HG03066 (cell line): Measurements from ENCODE around the gene GAREM2.
"Not testable (repeated sequence)": the region's sequence is repeated elsewhere in the genome, so short reads cannot be mapped to it uniquely, and the experiment has no call there.

Experiments
- ATAC-seq: cut with Tn5 transposase; IDR thresholded peaks from one replicate; pipeline ENCODE4 v1.9.1; 2021; ENCODE audit warnings: low read depth; ENCODE audit not compliant: unreplicated experiment

GAREM2 gene

DNA sequence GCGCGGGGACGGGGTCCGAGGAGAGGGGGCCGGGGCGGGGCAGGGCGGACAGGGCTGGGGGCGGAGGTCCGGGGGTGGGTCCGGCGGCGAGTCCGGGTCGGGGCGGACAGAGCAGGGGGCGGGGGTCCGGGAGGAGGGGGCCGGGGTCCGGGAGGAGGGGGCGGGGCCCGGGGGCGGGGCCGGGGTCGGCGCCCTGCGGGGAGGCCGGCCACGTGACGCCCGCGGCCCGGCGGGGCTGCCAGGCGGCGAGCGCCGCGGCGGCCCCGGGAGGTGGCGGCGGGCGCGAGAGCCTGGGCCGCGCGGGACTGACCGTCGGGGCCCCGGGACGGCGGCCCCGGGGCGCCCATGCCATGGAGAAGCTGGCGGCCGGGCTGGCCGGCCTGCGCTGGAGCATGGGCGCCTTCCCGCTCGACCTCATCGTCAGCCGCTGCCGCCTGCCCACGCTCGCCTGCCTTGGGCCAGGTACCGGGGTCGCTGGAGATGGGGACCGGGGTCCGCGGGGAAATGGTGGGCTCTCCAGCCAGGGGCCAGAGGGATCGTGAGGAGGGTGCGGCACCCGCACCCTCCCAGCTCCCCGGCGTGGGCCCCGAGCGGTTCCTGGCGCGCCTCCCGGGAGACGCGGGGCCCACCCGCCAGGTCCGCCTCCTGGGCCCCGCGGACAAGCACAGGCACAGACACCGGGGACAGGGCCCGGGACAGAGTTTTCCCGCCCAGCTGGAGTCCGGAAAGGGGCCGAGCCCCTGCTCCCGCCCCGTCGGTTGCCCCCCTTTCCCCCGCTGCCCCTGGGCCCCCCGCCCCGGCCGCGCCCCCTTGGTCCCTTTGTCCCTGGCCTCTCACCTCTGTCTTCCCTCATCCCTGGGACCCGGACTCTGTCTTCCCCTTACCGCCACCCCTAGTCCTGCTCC is at the start of gene GAREM2:
Gene GAREM2 (plus strand): TSS at position 218 of the 905 bp plus-strand sequence. CDS start 133 bp downstream, at position 351.
- no peak for ATAC-seq

DNA sequence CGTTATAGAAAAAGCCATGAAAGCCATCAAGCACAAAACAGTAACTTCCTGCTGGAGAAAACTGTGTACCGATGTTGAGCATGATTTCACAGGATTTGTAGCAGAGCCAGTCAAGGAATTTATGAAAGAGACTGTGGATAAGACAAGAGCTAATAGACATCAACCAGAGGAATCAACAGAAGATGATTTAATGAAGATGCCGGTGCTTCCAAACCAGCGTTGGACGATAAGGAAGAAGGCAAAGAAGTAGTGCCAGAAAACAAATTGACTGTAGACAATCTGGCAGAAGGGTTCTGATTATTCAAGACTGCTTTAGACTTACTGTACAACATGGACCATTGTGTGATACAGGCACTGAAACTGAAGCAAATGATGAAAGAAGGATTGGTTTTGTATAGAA is 49.5 kb upstream of the GAREM2 start:
- no peak for ATAC-seq

DNA sequence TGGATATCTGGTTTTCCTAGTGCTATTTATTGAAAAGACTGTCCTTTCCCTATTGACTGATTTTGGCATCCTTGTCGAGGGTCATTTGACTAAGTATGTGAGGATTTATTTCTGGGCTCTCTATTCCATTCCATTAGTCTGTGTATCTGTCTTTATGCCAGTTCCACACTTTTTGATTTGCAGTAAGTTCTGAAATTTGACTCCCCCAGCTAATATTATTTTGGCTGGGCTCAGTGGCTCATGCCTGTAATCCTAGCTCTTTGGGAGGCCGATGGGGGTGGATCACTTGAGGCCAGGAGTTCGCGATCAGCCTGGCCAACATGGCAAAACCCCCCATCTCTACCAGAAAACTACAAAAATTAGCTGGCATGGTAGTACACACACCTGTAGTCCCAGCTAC is 46.8 kb upstream of the GAREM2 start:
- ATAC-seq: no peak

DNA sequence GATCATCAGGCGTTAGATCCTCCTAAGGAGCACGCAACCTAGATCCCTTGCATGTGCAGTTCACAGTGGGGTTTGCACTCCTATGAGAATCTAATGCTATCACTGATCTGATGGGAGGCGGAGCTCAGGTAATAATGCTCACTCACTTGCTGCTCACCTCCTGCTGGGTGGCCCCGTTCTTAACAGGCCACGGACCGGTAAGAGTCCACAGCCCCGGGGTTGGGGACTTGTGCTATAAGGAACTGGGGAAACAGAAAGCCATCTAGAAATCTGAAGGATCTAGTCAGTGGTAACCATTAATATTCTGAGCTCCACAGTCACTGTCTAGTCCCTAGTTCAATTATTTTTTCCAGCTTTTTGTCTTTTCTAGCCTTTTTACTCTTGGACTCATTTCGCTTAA is 44.7 kb upstream of the GAREM2 start:
- ATAC-seq: no peak

DNA sequence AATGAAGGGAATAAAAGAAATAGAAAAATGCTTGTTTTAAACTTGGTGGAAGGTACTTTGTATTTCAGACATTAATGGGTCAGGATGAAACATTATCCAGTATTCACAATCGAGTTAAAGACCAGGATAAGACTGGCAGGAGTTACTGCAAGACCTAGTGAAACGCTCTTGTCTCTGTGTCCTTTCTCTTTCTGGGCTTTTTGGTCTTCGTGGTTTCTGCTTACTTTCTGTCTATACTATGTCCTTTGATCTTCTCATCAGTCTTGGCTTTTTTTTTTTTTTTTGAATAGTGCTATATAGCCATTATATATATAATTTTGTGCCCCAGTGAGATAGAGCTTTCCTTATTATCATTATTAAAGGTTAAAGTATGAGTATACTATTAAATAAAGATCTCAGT is 42.1 kb upstream of the GAREM2 start:
- ATAC-seq: no peak

DNA sequence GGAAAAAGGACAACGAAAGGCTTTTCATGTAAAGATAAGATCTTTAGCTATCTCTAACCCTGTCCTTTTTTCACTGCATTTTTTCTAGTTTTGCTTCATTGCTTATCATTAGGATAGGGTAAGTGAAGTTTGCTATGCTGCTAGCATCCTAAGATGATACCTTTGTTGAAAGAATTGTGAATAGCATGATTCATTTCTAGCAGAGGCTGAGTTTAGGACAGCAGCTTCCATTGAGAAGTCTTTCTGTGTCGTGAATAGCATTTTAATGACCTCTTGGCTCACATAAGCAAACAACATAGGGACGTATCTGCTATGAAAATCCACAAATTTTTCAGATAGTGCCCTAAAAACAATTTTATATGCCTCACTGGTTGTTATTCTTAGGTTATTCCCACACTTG is 36.4 kb upstream of the GAREM2 start:
- no peak for ATAC-seq

DNA sequence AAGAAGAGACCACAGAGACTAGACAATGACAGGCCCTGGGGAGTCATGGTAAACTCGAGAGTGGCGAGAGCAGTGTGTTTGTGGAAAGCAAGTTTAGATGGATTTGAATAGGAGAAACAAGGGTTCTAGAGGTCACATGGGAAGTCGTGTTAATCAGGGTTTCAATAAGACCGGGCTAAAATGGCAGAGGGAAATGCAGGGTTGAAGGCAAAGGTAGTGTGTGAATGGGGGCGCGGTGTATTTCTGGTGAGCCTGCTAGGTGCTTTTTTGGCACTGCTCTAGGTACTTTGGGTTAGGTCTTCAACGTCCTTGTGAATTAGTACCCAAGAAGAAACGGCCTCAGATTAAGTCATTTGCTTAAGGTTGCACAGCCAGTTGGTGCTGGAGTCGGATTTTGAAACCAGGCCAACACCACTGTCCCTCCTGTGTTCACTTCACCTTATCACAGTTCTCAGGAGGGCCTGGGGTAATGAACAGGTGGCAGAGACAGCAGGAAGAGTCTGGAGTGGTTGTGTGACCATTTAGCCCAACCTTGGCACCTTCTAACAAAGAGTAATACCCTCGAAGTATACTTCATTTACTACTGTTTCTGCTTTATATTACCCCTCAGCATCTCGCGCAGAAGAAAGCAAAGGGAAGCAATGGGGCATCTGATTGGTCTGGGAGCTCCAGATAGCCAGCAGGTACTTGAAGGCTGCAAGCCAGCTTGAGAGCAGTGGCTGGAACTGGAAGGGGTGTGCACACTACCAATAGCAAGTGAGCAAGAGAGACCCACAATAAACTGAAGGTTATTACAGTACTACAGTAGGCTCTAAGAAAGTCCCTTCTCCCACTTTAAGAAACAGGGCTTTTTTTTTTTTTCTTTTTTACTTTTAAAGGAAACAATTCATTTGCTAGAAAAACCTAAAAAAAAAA is 33.4 kb upstream of the GAREM2 start:
- no peak for ATAC-seq

DNA sequence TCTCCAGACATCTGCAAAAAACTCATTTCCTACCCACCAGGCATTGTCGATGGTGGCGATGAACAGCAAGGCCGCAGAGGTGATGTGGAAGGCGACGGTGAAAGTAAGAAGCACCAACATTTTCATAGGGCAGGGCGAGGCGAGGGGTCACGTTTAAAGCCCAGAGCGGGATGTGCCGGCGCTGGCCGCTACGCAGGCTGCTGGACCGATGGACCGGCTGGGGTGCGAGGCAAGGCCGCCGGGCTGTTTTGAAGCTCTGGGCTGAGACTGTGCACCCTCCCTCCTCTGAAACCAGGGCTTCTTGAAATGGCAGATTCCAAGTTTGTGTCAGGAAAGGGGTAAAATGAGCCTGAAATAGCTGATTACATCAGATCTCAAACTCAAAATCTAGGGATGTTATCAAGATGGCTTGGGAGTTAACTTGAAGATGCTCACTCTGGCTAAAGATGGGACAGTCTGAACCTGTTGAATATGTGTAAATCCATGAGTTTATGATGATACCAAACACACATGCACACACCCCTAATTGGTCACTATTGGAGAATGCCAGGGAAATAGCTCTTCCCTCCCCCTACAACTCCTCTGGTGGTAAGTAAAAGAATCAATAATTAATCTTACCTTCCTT is 31.6 kb upstream of the GAREM2 start:
- no peak for ATAC-seq

DNA sequence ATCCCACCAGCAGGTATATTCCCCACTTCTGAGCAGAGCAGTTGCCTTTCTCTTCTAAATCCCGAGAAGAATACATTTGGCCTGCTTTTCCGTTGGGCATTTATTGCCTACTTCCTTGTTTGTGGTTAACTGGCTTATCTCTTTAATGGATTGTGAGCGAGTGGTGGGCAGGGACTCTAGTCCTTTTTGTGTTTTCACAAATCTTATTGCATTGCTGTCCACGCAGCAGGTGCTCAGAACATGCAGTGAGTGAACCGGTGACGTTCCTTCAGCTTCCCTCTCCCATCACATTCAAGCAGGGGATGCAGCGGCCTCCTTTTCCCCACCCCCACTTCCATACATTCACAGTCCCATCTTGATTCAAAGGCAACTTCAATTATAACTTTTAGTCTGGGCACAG is 28.9 kb upstream of the GAREM2 start:
- no peak for ATAC-seq

DNA sequence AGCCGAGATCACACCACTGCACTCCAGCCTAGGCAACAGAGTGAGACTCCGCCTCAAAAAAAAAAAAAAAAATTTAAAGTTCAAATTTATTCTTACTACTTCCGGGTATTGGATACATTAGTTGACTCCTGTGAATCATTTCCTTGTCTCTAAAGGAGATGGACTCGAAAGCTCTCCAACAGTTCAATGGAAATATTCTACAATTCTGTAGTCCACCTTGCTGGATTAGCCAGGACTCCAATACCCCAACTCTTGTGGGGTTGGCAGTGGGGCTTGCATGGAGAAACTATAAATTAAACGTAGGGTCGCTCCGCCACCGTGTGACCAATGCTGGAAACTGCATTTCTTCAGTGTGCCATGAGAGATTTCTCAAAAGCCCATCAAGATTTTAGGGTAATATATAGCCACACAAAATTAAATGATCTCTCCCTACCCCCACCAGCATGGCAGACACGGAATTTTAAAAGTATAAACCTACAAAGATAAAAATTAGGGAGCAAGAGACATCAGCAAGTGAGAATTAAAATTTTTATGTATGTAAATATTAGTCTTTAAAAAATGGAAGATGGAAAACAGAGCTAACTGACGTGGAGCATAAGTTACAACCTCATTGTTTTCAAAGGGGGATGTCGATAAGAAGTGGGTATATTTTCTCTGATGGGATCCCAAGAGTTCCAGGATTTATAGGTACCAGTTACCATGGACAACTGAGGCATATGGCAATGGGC is 27.8 kb upstream of the GAREM2 start:
- ATAC-seq: no peak

DNA sequence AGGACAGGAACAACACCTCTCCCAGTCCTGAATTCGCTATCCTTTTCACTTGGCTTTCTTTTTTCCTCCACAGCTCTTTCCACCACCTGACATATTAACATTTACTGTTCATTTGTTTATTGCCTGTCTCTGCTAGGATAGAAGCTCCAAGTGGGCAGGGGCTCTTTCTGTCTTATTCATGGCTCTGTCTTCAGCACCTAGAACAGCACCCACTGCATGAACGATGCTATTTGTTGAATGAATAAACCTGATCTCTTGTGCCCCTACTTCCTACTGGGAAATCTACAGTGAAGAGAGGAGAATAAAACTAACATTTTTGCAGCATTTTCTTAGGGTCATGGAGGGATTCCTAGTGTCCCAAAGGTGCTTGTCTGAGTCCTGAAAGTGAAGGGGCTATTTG is 24.4 kb upstream of the GAREM2 start:
- ATAC-seq: no peak

DNA sequence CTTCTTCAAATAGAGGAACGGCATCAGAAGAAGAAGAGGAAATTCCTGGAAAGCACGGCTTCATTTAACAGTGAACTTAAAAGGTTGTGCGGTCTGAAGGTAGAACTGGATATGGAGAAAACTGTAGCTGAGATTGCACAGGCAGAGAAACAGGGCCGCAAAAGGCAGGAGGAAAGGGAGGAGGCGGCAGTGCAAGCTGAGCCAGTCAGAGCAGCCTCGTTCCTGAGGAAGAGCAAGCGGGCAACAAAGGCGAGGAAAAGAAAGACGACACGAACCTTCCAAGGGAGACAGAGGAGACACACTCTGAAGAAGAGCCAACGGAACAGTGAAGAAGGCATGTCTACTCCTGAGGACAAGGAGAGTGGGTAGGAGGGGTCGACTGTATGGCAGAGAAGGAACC is 22.6 kb upstream of the GAREM2 start:
- ATAC-seq: no peak

DNA sequence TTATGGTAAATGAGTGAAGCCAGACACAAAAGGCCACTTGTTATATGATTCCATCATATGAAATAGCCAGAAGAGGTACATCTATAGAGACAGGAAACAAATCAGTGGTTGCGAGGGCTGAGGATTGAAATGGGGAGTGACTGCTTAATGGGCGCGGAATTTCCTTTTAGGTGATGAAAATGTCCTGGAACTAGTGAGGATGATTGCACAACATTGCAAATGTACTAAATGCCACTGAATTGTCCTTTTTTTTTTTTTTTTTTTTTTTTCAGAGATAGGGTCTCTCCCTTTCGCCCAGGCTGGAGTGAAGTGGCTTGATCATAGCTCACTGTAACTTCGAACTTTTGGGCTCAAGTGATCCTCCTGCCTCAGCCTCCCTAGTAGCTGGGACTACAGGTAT is 15.3 kb upstream of the GAREM2 start:
- no peak for ATAC-seq

DNA sequence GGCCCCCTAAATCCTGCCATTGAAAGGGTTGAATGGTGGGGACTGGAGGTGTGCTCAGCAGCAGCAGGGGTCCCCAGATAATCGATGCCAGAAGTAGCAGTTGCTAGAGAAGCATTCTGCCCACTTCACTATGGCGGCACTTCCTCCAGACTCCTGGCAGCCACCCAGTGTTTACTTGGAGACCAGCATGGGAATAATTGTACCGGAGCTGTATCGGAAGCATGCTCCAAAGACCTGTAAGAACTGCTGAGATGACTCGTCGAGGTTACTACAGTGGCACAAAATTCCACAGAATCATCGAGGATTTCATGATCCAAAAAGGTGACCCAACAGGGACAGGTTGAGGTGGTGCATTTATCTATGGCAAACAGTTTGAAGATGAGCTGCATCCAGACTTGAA is 11.0 kb upstream of the GAREM2 start:
- no peak for ATAC-seq

DNA sequence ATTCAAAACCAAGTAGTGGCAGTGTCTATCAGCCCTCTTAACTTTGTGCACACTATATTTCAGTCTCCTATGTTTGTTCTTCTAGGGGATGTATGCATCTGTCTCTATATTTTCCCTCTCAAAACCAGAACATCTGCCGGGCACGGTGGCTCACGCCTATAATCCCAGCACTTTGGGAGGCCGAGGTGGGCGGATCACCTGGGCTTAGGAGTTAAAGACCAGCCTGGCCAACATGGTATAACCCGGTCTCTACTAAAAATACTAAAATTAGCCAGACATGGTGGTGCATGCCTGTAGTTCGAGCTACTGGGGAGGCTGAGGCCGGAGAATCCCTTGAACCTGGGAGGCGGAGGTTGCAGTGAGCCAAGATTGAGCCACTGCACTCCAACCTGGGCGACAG is 9.9 kb upstream of the GAREM2 start:
- no peak for ATAC-seq

DNA sequence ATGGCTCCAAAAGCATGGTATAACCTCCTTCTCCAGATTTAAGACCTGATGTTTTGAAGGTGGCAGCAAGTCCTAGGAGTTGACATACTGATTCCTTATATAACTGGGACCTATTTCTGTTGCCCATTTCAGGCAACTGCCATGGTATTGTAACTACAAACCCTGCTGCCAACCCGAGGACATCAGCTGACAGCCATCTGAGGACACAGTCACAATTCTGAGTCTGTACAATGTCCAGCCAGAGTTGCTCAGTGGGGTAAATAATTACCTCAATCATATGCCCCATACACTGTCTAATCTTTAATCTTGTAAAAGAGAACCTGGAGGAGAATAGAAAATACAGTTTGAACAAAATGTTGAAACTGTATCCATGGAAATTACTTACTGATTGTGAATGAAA is 8.7 kb upstream of the GAREM2 start:
- ATAC-seq: no peak

DNA sequence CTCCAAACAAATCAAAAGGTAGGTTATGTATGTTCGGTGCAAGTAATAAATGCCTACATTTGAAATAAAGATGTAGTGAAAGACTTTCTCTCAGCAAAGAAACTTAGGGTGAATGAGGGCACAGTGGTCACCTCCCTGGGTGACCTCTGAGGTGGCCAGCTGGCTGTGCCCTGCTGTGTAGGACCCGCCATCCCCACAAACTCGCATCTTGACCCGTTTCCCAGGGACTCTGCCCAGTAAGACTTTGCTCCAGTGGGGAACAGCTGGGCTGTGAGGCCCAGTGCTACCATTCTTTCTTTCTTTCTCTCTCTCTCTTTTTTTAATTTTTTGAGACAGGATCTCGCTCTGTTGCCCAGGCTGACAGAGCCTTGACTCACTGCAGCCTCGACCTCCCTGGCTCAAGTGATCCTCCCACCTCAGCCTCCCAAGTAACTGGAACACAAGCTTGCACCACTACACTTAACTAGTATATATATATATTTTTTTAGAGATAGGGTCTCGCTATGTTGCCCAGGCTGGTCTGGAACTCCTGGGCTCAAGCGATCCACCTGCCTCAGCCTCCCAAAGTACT is 8.2 kb upstream of the GAREM2 start:
- ATAC-seq: no peak

DNA sequence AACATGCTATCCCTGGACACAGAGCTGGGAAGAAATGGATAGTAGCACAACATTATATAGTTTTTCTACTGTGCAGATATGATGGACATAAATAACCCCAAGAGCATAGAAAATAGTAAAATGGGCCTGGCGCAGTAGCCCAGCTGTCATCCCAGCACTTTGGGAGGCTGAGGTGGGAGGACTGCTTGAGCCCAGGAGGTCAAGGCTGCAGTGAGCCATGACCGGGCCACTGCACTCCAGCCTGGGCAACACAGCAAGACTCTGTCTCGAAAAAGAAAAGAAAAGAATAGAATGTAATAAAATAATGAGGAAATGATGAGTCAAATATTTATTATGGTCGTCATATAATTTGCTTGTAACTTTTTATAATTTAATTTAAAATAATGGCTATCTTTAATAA is 7.5 kb upstream of the GAREM2 start:
- no peak for ATAC-seq

DNA sequence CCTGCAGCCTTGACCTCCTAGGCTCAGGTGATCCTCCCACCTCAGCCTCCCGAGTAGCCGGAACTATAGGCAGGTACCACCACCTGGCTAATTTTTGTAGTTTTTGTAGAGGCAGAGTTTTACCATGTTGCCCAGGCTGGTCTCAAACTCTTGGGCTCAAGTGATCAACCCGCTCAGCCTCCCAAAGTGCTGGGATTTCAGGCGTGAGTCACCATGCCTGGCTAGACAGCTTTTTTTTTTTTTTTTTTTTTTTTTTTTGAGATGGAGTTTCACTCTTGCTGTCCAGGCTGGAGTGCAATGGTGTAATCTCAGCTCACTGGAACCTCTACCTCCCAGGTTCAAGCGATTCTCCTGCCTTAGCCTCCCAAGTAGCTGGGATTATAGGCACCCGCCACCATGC is 6.3 kb upstream of the GAREM2 start:
- ATAC-seq: not testable (repeated sequence)

DNA sequence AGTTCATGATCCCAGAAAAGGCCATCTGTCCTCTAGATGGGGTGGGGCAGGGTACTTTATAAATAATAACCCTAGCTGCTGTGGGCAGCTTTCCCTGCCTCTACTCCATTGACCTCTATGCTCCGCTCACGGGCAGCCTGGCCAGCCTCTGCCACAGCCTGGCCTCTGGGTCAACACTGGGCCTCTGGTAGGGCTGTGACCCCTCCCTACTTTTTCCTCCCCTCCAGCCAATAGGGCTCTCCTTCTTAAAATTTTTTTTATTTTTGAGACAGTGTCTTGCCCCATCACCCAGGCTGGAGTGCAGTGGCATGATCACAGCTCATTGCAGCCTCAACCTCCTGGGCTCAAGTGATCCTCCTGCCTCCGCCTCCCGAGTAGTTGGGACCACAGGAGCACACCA is 4.1 kb upstream of the GAREM2 start:
- no peak for ATAC-seq
